Uterus (tissue), 2 donors: Measurements from ENCODE around the gene ONECUT3.

Experiments used
- POLR2A ChIP-seq, 2 donors: fragments of 450-650 bp; IDR thresholded peaks; one replicate each; pipeline ENCODE4 v1.6.1; 2016; ENCODE audit warnings: antibody characterized with exemption in 2 of 2, mild to moderate bottlenecking in 1 of 2, moderate library complexity in 1 of 2
- TF ChIP-seq, protein P1 (sequence below), 4 experiments: fragments of 200-600 bp in 2 of 4; fragments of 450-650 bp in 2 of 4; sonication (generic) in 2 of 4; IDR thresholded peaks; one replicate each; pipeline ENCODE4 v1.5.1; 2016 to 2019; ENCODE audit warnings: antibody characterized with exemption in 4 of 4, mild to moderate bottlenecking in 2 of 4, moderate library complexity in 1 of 4

DNA sequence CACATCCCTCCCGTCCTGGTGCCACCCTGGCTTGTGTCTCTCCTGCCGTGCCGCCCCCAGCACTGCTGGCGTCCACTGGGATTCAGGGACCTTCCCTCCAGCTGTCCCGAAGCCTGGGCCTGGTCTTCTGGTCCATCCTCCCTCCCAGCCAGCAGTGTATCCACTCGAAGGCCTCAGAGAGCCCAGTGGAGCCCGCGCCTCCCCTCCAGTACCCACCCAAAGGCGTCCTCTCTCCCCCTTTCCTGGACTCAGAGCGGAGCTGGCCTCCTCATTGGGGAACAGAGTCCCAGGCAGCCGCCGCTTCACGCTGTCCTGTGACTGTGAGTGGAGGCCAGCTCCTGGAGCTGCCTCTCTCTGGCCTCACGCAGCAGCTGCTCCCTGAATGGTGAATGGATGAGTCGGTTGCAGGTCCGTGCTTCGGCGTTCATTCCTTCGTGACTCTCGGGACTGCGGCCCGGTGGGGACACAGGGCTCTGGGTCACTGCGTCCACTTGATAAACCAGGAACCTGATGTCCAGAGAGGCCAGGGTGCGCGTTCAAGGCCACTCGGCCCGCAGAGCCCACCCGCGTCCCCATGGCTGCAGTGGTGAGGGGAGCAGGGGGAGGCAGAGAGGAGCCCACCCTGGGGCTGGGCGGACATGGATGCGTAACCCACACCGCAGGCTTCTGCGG lies 12.1 kb downstream of the ONECUT3 start:
- TF ChIP-seq, protein P1, sequence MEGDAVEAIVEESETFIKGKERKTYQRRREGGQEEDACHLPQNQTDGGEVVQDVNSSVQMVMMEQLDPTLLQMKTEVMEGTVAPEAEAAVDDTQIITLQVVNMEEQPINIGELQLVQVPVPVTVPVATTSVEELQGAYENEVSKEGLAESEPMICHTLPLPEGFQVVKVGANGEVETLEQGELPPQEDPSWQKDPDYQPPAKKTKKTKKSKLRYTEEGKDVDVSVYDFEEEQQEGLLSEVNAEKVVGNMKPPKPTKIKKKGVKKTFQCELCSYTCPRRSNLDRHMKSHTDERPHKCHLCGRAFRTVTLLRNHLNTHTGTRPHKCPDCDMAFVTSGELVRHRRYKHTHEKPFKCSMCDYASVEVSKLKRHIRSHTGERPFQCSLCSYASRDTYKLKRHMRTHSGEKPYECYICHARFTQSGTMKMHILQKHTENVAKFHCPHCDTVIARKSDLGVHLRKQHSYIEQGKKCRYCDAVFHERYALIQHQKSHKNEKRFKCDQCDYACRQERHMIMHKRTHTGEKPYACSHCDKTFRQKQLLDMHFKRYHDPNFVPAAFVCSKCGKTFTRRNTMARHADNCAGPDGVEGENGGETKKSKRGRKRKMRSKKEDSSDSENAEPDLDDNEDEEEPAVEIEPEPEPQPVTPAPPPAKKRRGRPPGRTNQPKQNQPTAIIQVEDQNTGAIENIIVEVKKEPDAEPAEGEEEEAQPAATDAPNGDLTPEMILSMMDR (IDR thresholded peaks at IDR 0.05) = no peak
- TF ChIP-seq POLR2A (IDR thresholded peaks at IDR 0.05) = no peak
